NB4 (cell line): ENCODE data around the gene IP6K2.

Experiments
- CTCF ChIP-seq: IDR thresholded peaks from one replicate; pipeline ENCODE4 v1.5.1; 2012; ENCODE audit warnings: low read depth, low read length
- POLR2A ChIP-seq: IDR thresholded peaks from 2 replicates; pipeline ENCODE4 v1.6.1; 2011; ENCODE audit warnings: mild to moderate bottlenecking; ENCODE audit not compliant: insufficient read length; ENCODE audit errors: extremely low read depth

- TF ChIP-seq CTCF (peak; percentile 53), POLR2A (peak; percentile 74)
Measured at GRCh38 chr3:48685603-48686511, 31.2 kb downstream of the IP6K2 start, which contains the start of gene NCKIPSD.
